Esophagus muscularis mucosa (tissue), 4 donors: ENCODE data around the gene CHAF1A.

Source experiments
- CTCF ChIP-seq, 3 experiments: fragments of 200-600 bp in 2 of 3; fragments of 450-650 bp in 1 of 3; sonication (generic) in 2 of 3; IDR thresholded peaks; one replicate each; pipeline ENCODE4 v1.5.1; 2017 to 2019; ENCODE audit warnings: antibody characterized with exemption in 3 of 3, mild to moderate bottlenecking in 2 of 3, moderate library complexity in 1 of 3
- EP300 ChIP-seq: sonication (generic); formaldehyde crosslinking; IDR thresholded peaks from one replicate; pipeline ENCODE4 v1.6.1; 2017; ENCODE audit warnings: antibody characterized with exemption
- POLR2A ChIP-seq: fragments of 450-650 bp; IDR thresholded peaks from one replicate; pipeline ENCODE4 v1.6.1; 2017; ENCODE audit warnings: antibody characterized with exemption, moderate library complexity, mild to moderate bottlenecking, low read depth

GRCh38 chr19:4354282-4354681 lies 48.2 kb upstream of the CHAF1A start:
- TF ChIP-seq CTCF (IDR thresholded peaks at IDR 0.05) (no peak), EP300 (no peak), POLR2A (no peak)
